Medulla oblongata (tissue), 1 donor: Measurements from ENCODE around the gene RNF40.

ENCODE experiments used
- DNase-seq: peaks from one replicate; pipeline ENCODE4 v3.0.0-alpha.2; 2015; ENCODE audit errors: extremely low spot score

Gene RNF40

GRCh38 chr16:30762991-30763725 is 1.0 kb downstream of the RNF40 start:
- no peak for DNase-seq

GRCh38 chr16:30764086-30764485 is 2.0 kb downstream of the RNF40 start:
- no peak for DNase-seq

GRCh38 chr16:30764816-30765465 is 2.8 kb downstream of the RNF40 start:
- DNase-seq, result no peak

DNA sequence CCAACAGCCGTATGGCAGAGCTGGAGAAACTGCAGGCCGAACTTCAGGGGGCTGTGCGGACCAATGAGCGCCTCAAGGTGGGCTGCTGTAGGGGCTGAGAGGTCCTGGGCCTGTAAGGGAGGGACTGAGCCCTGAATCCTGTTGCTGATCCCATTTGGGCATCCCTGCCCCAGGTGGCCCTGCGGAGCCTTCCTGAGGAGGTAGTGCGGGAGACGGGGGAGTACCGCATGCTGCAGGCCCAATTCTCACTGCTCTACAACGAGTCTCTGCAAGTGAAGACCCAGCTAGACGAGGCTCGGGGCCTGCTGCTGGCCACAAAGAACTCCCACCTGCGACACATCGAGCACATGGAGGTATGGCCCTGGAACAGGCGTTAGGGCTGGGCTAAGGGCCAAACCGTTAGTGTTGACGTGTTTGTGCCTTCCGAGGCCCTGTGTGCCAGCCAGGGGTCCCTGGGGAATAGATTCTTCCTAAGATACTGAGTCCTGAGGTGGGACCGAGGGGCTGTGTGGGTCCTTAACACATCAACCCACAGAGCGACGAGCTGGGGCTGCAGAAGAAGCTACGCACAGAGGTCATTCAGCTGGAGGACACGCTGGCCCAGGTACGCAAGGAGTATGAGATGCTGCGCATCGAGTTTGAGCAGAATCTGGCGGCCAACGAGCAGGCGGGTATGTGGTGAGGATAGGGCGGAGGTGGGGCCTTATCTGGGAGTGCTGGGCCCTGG is 4.2 kb downstream of the RNF40 start:
- DNase-seq, result no peak

DNA sequence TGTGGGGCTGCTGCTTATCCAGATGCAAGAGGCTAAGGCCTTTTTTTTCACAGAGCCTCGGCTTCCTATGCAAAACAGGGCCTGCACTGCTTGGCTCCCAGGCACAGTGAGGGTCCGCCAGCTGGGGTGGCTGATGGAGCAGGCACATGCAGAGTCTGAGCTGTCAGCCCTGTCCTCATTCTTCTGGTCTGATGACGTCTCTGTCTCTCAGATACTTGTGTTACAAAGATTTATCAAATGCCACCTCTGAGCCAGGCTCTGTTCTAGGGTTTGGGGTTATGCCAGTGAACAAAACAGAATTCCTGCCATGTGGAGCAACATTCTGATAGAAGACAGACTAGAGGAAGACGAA is 4.8 kb downstream of the RNF40 start:
- no peak for DNase-seq

GRCh38 chr16:30767767-30768465 is 5.8 kb downstream of the RNF40 start:
- no peak for DNase-seq

DNA sequence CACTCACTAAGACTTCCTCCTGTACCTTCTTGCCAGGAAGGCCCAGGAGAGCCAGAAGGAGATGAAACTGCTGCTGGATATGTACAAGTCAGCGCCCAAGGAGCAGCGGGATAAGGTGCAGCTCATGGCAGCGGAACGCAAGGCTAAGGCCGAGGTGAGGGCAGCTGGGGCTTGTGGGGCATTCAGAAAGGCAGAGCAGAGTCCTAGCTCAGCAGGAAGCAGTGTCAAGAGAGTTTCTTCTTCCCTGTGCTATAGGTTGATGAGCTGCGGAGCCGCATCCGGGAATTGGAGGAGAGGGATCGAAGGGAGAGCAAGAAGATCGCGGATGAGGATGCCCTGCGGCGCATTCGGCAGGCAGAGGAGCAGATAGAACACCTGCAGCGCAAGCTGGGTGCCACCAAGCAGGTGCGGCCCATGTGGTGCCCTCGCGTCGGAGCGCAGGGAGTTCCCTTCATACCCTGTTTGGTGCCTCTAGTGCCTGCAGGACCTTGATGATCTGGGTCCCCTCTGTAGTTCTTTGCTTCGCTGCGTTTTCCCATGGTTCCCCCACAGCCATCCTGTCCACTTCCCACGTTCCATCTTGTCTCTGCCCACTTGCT is 6.6 kb downstream of the RNF40 start:
- DNase-seq, result no peak

DNA sequence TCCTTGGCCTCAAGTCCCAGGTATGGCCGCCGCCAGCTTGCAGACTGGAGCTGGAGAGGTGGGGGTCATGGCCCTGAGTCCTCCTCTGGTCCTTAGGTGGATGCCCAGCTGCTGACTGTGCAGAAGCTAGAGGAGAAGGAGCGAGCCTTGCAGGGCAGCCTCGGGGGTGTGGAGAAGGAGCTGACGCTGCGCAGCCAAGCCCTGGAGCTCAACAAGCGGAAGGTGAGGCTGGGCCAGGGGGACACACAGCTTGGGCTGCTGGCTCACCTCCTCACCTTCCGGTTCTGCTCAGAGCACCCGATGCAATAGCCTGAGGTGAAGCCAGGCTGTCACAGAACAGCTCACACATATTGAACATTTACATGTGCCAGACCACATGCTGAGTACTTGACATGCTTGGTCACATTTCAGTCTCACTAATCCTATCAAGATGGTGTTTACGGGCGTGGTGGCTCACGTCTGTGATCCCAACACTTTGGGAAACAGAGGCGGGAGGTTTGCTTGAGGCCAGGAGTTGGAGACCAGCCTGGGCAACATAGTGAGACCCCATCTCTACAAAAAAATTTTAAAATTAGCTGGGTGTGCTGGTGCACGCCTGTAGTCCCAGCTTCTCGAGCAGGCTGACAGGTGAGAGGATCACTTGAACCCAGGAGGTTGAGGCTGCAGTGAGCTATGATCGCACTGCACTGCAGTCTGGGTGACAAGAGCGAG is 7.4 kb downstream of the RNF40 start:
- no peak for DNase-seq

GRCh38 chr16:30771726-30772125 is 9.6 kb downstream of the RNF40 start:
- DNase-seq, result no peak

DNA sequence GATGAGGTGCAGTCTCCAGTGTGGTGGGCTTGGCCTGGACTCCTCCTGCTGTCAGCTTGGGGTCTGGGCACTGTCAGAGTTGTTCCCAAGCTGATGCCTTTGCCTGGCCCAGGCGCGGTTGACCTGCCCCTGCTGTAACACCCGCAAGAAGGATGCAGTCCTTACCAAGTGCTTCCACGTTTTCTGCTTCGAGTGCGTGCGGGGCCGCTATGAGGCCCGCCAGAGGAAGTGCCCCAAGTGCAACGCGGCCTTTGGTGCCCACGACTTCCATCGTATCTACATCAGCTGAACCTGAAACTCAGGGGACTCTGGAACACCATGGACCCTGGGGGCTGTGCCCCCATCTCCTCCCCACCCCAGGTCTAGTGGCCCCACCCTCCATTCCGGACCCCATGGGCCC is 11.7 kb downstream of the RNF40 start:
- DNase-seq, result no peak

DNA sequence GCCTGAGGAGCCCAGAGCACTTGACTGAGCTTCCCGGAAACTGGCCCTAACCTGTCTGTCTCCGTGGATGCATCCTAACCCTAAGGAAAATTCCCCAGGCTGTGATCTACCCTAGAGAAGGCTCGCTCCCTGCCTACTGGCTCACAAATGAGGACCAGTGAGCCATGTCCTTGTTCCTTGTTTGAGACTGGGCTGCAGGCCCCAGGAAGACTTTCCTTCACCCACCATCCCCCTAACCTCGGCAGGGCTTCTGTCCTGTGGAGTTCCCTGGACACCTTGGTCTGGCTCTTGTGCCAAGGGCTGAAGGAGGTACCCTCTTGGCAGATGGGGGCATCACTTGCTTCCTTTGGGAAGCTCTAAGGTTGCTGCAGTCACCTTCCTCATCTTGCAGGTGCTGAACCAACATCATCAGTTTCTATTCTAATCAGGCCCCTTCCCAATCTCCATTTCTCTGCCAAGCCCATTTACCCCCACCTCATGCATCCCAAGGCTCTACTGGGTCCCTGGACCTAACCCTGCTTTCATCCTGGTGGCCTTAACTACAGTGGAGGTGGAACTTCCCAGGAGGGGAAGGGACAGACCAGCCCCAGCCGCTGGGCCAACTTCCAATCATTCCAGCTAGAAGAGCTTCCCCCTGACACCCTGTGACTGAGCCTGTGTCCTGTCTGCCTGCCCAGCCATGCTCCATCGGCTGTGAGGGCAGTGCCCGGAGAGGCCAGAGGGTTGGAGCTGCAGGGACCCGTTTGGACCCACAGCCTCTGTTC is 12.4 kb downstream of the RNF40 start:
- DNase-seq, result peak; percentile 54

GRCh38 chr16:30775131-30775391 is 12.9 kb downstream of the RNF40 start:
- DNase-seq, result no peak

DNA sequence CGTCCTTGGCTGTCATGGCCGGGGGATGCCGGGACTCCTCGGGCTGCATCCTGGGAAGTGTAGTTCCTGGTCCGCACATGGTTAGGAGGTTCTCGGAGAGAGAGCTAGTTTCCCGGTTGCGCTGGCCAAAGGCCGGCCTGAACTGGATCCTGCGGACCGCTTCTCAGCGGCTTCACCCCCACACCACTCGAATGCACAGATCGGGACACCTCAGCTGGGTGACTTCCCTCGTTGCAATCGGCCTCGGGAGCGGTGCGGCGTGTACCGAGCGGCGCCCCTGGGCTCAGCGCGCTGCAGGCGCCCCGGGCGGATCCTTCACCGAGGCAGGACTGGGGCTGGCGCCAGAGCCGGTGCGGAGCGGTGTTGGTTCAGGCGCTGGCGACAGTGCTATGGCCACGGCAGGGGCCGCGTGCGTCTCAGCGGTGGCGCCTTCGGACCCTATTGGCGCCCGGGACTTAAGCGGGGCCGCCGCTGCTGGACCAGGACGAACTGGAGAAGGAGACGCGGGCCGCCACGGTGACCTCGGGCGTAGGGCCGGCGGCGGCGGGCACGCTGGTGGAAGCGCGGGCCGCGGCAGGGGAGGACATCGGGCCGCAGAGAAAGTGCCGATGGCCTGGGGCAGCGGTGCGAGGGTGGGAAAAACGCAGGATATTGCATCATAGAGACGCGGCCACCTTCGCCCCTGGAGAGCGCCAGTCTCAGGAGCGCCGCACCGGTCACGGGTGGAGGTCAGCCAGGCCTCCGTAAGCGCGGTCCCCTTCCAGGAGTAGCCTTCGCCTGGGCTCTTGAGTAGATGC is 13.5 kb downstream of the RNF40 start:
- DNase-seq, result peak; percentile 89

DNA sequence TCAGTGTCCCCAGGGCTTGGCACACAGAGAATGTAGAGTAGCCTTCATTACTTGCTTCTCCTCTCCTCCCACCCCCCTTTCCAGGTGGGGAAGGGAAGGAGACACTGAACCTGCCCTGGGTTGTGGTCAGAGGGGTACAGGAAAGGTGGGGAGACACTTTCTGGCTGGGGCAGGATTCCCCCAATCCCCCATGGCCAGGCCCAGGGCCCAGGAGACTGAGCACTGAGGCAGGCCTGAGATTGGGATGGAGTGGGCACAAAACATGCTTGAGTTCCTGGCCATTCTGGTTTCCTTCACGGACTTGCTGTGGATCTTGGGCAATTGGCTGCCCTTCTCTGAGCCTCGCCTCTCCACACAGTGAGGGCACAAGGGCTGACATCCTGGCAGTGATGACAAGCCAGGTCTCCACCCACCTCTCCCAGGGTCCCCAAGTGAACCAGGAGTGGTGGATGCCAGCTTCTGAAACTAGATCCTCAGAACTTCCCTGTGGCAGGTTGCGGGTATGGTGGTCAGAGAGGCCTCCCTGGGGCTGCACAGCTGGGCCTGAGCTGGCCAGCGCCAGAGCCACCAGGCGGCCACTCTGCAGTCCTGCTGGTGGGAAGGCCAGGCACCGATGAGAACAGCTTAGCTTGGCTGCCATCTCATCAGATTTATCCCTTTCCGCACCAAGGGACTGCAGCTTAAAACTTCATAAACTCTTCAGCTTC is 15.6 kb downstream of the RNF40 start:
- no peak for DNase-seq

DNA sequence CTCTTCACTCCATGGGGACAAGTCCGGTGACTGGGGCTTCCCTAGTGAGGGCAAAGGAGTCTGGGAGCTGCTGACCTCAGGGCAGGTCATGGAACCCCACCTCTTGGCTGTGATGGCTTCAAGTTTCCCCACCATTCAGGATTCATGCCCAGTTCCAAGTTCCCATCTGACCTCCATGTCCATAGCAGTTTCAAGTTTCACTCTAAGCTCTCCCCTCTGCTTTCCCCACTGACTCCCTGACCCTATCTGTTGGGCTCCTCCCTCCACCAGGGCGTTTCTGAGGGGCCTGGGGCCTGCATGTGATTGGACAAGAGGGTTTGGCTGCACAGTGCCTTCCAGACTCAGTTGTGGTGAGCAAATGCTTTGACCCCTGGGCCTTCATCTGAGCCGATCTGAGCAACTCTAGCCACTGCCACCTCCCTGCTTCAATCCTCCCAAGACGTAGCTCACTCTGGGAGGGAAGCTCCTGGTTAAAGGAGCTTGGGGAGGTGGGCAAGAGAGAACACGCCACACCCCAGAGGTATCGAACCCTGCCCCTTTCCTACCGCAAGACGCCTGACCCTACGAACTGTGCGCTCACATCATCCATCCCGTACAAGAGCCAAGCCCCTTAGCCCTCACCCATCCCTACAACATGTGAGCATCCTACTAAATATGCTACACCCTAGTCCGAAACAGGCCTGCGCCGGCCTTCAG is 16.6 kb downstream of the RNF40 start:
- no peak for DNase-seq

- no peak for DNase-seq
These were observed 17.5 kb downstream of the RNF40 start for GRCh38 chr16:30779596-30779995.

- DNase-seq, result no peak
These were observed 17.9 kb downstream of the RNF40 start for GRCh38 chr16:30780021-30780420.

DNA sequence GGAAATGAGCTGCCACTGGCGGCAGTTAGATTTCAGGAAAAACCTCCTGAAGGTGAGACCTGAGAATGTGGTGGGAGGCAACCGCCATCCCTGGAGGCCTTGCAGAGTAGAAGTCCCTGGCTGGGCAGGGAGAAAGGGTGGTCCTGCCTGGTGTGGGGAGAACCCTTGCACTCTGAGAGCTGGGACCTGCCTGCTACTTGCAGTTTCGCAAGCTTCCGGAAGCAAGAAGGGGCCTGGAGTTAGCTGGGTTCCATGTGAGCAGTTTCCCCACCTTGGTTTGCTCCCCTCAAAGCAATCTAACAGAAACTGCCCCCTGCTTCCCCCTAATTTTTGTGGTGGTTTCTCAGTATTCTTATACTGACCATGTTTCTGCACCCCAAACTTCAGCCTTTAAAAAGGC is 18.4 kb downstream of the RNF40 start:
- DNase-seq, result no peak
